Measurements from ENCODE around the gene TMEM263. TPM values are rescaled to one million over a fixed set of nuclear protein-coding genes. Genes with fewer than 3 reads are reported as not detected.

The TMEM263 gene
- total and polyA plus RNA-seq, 2 experiments from 2014 or later: 70.0 to 132 TPM

GRCh38 chr12:106913456-106913855 is 42.3 kb upstream of the TMEM263 start:
- Histone ChIP-seq H3K4me2 (no peak overlapping the region), H3K4me3 (no peak overlapping the region), H4K20me1 (ENCODE audit: insufficient read depth, poor library complexity, severe bottlenecking) (no peaks in the 10 kb centered on the region), H3K36me3 (replicated peaks; ENCODE audit: insufficient read depth, low read depth) (no peaks in the 10 kb centered on the region), H2AFZ (no peak overlapping the region), H3K4me1 (ENCODE audit: insufficient read depth) (no peaks in the 10 kb centered on the region), H3K9me3 (ENCODE audit: low read depth) (no peaks in the 10 kb centered on the region), H3K79me2 (no peaks in the 10 kb centered on the region), H3K9me2 (replicated peaks; ENCODE audit: insufficient read depth) (no peaks in the 10 kb centered on the region), H3K27ac (no peak overlapping the region), H3K27me3 (peaks cover 2% of the 10 kb centered on the region)
- TF ChIP-seq CTCF (IDR thresholded peaks at IDR 0.05; ENCODE audit: poor library complexity) (no peak), EZH2 (IDR thresholded peaks at IDR 0.05; ENCODE audit: borderline replicate concordance) (no peak), EZH2phosphoT487 (IDR thresholded peaks at IDR 0.05; ENCODE audit: low read depth, severe bottlenecking, unreplicated experiment) (no peak)
- DNase-seq (ENCODE audit: low spot score): no peak
- WGBS (ENCODE audit: low lambda C conversion rate, missing lambda C conversion rate): 95% methylated on average over 10 of the region's 10 CpGs

DNA sequence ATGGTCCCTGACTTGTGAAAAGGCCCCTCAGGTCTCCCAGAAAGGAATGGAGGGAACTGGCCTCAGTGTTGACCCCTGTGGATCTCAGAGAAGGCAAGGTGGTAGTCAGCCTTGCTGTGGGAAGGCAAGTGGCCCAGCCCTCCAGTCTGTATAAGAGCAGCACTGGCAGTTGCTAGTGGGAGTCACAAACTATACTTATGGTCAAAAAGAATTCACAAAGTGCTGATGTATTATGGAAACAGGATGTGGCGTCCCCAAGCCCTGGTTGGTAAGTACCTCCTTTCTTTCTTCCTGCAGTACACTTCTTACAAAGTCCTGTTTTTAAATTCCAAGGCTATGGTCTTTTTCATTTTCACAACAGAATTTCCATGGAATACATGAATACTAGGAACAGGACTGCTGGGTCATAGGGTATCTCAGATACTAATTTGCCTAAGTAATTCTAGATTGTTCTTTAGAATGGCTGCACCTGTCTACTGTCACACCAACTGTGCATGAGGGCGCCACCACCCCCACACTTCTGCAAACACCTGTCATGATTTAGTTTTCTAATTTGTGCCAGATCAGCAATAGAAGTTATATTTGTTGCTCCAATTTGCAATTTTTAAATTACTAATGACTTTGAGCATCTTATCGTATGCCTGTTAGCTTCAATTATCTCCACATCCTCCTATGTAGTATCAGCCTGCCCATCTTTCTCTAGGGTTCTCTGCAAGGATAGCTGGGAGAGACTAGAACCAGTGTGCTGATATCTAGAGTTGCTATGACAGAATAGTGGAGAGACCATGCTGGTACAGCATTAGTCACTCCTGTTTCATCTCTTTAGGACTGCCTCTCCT is 40.7 kb upstream of the TMEM263 start:
- no peak overlapping the region for H2AFZ ChIP-seq
- no peaks in the 10 kb centered on the region for H3K27me3 ChIP-seq
- no peaks in the 10 kb centered on the region for H3K4me1 ChIP-seq (ENCODE audit: insufficient read depth)
- H3K4me2 ChIP-seq: no peak overlapping the region
- H3K79me2 ChIP-seq: no peaks in the 10 kb centered on the region
- 92% methylated on average over 3 of the region's 3 CpGs for WGBS (ENCODE audit: low lambda C conversion rate, missing lambda C conversion rate)
- no peak overlapping the region for H3K27ac ChIP-seq
- DNase-seq (ENCODE audit: low spot score): no peak
- H3K9me3 ChIP-seq (ENCODE audit: low read depth): no peaks in the 10 kb centered on the region
- H4K20me1 ChIP-seq (ENCODE audit: insufficient read depth, poor library complexity, severe bottlenecking): no peaks in the 10 kb centered on the region
- H3K4me3 ChIP-seq: no peak overlapping the region
- H3K36me3 ChIP-seq (replicated peaks; ENCODE audit: insufficient read depth, low read depth): no peaks in the 10 kb centered on the region
- no peaks in the 10 kb centered on the region for H3K9me2 ChIP-seq (replicated peaks; ENCODE audit: insufficient read depth)
- TF ChIP-seq EZH2 (IDR thresholded peaks at IDR 0.05; ENCODE audit: borderline replicate concordance): no peak
- TF ChIP-seq EZH2phosphoT487 (IDR thresholded peaks at IDR 0.05; ENCODE audit: low read depth, severe bottlenecking, unreplicated experiment): no peak
- TF ChIP-seq CTCF (IDR thresholded peaks at IDR 0.05; ENCODE audit: poor library complexity): no peak

GRCh38 chr12:106915635-106916026 is 40.1 kb upstream of the TMEM263 start:
- WGBS (ENCODE audit: low lambda C conversion rate, missing lambda C conversion rate): 63% methylated on average over 5 of the region's 5 CpGs
- no peaks in the 10 kb centered on the region for H3K9me2 ChIP-seq (replicated peaks; ENCODE audit: insufficient read depth)
- no peak overlapping the region for H3K4me3 ChIP-seq
- no peaks in the 10 kb centered on the region for H3K9me3 ChIP-seq (ENCODE audit: low read depth)
- no peaks in the 10 kb centered on the region for H3K79me2 ChIP-seq
- DNase-seq (ENCODE audit: low spot score): no peak
- H4K20me1 ChIP-seq (ENCODE audit: insufficient read depth, poor library complexity, severe bottlenecking): no peaks in the 10 kb centered on the region
- H3K27ac ChIP-seq: no peak overlapping the region
- H2AFZ ChIP-seq: no peak overlapping the region
- no peaks in the 10 kb centered on the region for H3K27me3 ChIP-seq
- H3K4me1 ChIP-seq (ENCODE audit: insufficient read depth): no peaks in the 10 kb centered on the region
- TF ChIP-seq EZH2 (IDR thresholded peaks at IDR 0.05; ENCODE audit: borderline replicate concordance) (no peak), EZH2phosphoT487 (IDR thresholded peaks at IDR 0.05; ENCODE audit: low read depth, severe bottlenecking, unreplicated experiment) (no peak), CTCF (IDR thresholded peaks at IDR 0.05; ENCODE audit: poor library complexity) (no peak)
- H3K36me3 ChIP-seq (replicated peaks; ENCODE audit: insufficient read depth, low read depth): no peaks in the 10 kb centered on the region
- H3K4me2 ChIP-seq: no peak overlapping the region
